ENCODE results near the gene PXMP4.

GRCh38 chr20:33730946-33731692 is 11.0 kb upstream of the PXMP4 start:
- TF ChIP-seq BRD9 (IDR thresholded peaks at IDR 0.05; ENCODE audit: low read depth, partially characterized antibody) (no peak), USF2 (CRISPR knock-in tag; IDR thresholded peaks at IDR 0.05) (no peak), ZBTB43 (CRISPR knock-in tag; IDR thresholded peaks at IDR 0.05) (no peak), ZMIZ1 (IDR thresholded peaks at IDR 0.05; ENCODE audit: low read depth in 2 of 2, low read length in 2 of 2) (no peak), MAX (CRISPR knock-in tag; IDR thresholded peaks at IDR 0.05) (no peak), KAT2B (IDR thresholded peaks at IDR 0.05; ENCODE audit: low read depth, low read length) (no peak), PHF8 (IDR thresholded peaks at IDR 0.05; ENCODE audit: borderline replicate concordance, low read length) (no peak)
